ENCODE measurements around the gene NDUFA11.

Gene NDUFA11

GRCh38 chr19:5903624-5904351, at the start of gene NDUFA11:
Gene NDUFA11 (minus strand): TSS chr19:5903790. CDS start chr19:5903708, 82 bp downstream.
- DNase-seq: peak; percentile 99

DNA sequence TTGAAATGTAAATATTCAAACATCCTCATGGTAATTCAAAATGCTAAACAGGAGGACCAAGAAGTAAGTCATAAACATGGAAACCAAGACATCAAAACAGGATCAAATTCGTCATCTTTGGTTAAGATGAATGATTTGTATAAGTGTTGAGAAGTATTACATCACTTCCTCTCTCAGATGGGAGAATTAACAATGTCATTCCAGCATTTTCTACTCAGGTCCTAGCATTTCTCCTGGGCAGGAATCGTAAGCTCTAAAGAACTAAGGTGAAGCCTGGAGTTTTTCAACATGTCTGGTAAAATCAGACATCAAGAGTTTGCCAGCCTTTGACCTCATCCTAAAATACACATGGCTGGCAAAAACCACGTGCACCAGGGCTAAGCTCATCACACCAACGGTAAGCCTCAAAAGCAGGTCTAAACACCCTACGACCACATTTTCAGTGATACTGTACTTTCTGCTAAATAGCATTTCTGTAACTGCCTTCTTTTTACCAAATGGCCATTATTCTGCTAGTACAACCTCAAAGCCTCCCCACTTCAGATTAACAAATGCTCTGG, 49.5 kb upstream of the NDUFA11 start:
- DNase-seq: no peak

- DNase-seq: peak; percentile 39
Observed at GRCh38 chr19:5952193-5953029, 48.8 kb upstream of the NDUFA11 start.

- no peak for DNase-seq
Observed at GRCh38 chr19:5951338-5951861, 47.8 kb upstream of the NDUFA11 start.

DNA sequence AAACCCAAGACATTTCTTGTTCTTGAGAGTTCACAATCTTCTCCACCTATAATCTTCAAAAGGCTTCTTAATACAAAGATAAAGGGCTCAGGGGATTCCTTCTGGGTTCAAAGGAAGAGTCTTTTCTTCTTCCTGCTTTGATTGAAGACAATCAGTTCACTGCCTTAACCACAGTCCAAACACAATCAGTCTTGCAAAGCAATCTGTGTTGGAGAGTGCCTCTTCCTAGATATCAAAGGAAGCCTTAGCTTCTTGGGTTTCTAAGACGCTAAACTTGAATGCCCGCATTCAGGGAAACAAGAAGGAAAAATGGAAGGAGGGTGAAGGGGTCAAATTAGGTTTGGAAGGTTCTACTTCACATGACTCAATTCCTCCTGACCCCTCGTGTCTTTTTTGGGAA, 47.2 kb upstream of the NDUFA11 start:
- no peak for DNase-seq

GRCh38 chr19:5949792-5950305, 46.3 kb upstream of the NDUFA11 start:
- peak; percentile 69 for DNase-seq

DNA sequence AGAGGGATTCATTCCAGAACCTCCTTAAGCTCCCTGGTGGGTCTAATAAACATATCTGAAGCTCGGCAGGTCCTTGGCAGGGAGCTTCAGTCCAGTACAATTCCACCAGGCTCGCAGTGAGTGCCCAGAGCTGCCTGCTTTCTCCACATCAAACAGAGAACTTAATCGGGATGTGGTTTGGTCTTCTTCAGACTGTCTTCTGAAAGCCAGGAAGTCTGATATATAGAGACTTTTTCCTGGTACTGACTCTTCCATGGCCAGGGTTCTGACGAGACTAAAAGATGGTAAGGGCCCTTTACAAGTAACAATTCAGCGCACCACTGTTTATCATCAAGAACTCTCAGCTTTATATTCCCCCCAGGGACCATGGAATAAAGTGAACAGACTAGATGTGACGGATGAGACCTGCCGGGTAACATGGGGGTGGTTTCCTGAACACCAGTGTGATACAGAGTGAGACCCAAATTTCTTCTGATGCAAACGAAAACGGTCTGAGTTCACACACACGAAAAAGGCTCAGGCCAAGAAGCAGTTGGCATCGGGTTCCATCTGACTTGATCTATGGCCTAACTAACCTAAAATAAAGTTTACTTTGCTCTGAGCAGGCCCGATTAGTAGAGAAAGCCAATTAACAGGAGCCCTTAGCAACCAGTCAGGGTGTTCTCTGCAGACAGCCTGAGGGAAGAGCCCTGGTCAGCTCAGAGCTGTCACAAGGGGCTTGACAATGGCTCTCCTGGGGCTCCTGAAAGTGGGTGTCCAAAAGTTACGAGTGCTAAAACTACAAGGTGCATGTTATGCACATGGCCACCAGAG, 45.4 kb upstream of the NDUFA11 start:
- DNase-seq: no peak

DNA sequence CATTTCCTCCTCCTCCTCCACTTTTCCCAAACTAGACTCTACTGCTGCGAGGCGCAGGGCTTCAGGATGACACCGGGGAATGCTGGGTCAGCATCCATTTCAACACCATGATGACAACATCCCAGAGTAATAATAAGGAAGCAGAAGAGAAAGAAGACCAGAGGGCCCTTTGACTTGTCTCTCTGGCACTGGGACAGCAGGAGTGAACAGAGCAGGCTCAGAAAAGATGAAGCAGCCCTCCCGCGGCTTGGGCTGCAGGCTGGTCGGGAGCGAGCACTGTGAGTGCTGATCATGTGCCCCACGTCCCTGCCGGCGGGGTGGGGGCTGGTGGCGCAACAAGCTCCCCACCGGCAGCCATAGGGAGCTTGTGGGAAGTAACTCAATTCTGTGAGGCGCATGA, 43.8 kb upstream of the NDUFA11 start:
- no peak for DNase-seq

DNA sequence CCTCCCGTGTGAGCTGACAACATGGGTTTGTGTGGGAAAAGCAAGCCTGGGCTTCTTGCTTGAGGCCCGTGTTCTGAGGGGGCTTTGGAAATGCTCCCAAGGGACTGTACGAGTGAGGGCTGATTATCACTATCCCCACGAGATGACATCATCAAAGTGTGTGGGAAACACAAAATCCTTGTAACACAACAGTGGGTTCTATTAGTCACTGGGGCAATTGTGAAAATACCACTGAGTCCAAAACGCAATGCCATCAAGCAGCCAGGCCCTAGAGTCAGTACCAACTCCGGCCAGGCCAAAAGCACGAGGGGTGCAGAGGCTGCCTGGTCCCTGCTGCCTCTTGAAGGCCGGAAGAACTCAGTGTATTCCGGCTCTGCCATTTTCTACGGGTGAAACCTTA, 40.0 kb upstream of the NDUFA11 start:
- DNase-seq: no peak

GRCh38 chr19:5943045-5943444, 39.5 kb upstream of the NDUFA11 start:
- DNase-seq: no peak

GRCh38 chr19:5941673-5942072, 38.1 kb upstream of the NDUFA11 start:
- DNase-seq: no peak

DNA sequence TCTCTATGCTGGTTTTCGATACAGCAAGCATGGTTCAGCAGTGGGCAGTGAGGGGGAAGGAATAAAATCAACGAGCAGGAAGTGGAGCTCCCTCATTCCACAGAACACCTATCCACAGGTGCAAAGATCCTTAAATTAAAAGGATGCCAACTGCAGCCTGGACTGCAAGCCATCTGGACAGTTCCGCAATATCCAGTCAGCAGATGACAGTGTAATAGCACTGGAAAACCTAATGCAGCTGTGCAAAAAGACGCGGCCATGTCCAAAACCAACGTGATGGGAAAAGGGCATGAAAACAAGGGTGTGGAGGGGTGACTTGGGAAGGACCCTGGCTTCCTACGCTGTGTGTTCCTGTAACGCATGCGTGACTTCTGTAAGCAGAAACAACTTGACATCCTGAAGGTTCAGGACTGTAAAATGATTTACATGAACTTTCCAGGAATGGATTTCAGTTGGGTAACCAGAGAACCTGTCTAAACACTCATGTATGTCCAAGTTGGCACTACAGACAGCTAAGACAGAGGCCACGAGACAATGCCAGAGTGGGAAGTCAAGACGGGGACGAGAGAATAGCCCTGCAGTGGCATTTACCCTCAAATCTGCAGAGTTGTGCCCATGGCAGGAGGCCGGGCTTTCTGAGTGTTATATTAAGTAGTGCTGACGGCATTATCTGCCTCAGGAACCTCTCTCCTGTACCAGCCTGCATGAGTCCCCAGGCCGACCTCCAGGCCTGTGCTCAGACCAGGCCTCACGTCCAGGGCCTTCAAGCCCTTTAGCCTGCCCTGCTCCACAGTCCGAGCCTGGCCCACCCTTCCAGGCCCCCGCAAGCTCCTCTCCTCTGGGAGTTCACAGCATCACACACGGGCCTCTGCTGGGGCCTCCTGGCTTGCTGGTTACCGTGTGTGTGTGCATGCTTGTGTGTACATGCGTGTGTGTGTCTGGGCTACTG, 36.9 kb upstream of the NDUFA11 start:
- DNase-seq: no peak

DNA sequence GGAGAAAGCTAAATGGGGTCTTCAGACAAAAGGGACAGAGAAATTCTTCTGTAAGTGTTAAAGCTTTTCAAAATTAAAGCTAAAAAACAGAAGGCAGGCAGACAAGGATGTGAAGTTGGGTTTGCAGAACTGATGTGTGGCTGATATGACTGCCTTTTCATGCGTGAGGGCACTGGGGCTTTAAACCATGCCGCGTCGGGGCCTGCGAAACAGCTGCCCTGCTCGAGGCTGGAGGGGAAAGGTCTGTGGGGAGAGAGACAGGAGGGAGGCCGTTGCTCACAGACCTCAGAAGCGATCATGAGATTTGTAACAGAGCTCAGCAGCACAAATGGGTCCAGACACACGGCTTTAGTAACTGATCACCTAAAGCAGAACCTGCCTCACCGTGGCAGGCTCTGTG, 34.0 kb upstream of the NDUFA11 start:
- no peak for DNase-seq

DNA sequence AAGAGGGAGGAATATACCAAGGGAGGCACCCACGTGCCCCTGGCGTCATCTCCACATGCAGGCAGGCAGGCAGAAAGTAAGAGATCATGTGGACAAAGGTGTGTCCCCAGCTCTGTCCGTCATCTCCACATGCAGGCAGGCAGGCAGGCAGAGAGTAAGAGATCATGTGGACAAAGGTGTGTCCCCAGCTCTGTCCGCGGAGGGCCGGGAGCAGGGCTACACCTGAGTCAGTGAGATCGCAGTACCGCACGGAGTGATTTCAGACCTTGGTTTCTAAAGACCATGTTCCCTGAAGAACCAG, 32.7 kb upstream of the NDUFA11 start:
- no peak for DNase-seq

DNA sequence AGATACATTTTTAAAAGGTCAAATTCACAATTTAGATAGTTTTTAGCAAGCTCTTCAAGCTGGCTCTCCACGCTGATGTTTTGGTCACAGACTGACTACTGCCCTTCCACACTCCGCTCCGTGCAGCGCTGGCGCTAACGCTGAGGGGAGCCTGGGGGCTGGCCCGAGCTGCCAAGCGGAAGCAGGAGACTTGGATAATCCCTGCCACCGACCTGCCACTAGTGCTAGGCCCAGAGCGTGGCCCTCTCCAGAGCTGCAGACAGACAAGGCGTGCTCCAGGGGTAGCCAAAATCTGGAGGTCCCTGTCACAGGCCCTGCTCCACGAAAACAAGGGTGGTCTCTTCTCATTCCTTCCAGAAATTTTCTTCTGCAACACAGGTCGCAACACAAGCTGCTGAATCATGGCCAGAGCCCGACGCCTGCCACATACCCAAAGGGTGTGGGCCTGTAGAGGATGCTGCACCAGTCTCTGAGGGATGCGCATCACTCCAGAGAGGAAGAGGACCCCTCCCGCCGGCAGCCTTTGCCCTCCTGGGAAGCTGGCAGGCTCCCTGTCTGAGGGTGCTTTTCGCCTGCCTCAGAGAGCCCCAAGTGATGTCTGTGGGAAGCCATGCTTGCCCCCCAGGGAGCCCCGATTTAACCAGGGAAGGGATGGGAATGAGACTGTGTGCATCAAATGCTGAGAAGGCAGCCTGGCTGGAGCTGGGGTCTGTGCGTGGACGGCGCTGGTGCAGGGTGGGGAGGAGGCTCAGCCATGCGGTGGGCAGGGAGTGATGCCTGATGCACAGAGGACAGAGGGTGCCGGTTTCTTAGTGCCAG, 32.1 kb upstream of the NDUFA11 start:
- no peak for DNase-seq

DNA sequence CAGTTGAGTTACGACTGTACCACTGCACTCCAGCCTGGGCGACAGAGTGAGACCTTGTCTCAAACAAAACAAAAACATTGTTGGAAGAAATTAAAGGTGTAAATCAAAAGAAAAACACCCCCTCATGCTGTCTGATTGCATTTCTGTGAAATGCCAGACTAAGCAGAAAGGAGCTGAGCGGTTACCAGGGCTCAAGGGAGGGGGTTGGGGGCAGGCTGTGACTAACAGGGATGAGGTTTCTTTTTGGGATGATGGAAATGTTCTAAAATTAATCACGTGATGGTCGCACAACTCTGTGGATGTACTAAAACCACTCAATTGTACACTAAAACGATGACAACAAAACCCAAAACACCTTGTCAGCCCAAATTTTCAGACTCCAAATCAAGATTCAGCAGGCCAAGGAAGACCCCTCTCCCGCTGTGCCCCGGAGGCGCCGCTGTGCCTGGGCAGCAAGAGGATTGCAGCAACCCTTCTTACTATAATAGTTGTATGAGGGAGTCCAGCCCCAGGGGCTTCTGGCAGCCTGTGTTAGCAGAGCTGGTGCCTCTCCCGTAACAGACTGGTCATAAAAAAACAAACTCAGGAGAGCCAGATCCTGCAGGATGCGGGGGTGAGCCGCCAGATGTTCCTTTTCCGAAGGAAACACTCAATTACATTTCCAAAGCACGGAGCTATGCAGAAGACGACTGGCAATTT, 31.3 kb upstream of the NDUFA11 start:
- DNase-seq: no peak

DNA sequence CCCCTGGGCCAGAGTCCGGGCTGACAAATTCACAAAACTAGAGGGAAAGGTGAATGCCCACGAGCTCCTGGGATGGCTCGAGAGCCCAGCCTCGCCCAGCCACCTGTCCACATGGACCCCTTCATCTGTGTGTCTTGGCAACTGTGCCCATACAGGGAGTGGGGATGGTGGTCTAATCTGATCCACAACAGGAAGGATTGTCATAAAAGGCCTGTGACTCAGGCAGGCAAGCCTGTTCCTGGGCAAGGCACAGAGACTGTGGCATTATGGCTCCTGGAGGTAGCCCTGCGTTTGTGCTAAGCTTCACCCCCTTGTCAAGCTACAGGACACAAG, 30.4 kb upstream of the NDUFA11 start:
- no peak for DNase-seq

DNA sequence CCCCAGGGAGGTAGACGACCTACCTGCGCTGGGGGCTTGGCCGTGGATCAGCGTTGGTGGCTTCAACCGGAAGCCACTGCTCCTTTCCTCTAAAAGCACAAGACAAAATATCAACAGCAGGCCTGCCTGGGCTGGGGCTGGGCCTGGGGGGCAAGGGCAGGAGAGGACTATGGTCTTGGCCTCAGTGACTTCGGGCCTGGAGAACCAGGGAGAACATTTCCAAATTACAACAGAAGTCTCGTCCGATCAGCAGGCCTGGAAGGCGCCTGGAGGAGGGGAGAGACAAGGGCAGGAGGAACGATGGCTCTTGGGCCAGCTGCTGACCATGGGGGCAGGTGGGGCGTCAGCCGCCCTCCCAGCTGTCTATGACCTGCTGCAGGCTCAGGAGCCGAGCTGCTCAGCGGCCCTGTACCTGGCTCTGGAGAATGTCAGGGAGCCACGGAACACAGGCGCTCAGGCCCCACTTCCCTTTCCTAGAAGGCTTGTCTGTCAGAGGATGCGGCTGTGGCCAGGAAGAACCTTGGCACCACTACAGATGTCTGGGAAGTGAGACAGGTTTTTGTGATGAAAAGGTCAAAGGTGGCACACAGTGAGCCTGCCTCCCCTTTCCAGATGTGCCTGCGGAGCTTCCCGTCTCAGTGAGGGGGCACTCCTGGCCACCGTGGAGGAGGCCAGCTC, 29.9 kb upstream of the NDUFA11 start:
- no peak for DNase-seq

GRCh38 chr19:5932609-5933262, 29.1 kb upstream of the NDUFA11 start:
- no peak for DNase-seq
